Measurements from ENCODE around the gene THRB.

GRCh38 chr3:24151594-24151993 is 343.1 kb downstream of the THRB start:
- TF ChIP-seq POLR2AphosphoS5 (IDR thresholded peaks at IDR 0.05; ENCODE audit: insufficient read depth in 1 of 2, low read depth in 1 of 2) = no peak
- TF ChIP-seq CTCF (IDR thresholded peaks at IDR 0.05) = no peak

All from vagina (tissue), 2 donors.